Kidney epithelial cell (primary cell): ENCODE results near the gene CLASRP. TPM values are rescaled to one million over a fixed set of nuclear protein-coding genes. Genes with fewer than 3 reads are reported as not detected.

ENCODE experiments used
- DNase-seq: peaks from one replicate; pipeline ENCODE4 v3.0.0-alpha.2; 2010; ENCODE audit warnings: low read depth
- H3K27me3 ChIP-seq: 2 replicates; pipeline ENCODE4 v1.6.0; 2011; ENCODE audit warnings: low read length; ENCODE audit not compliant: control insufficient read depth, insufficient read depth
- H3K36me3 ChIP-seq: 2 replicates; pipeline ENCODE4 v1.5.1; 2011; ENCODE audit warnings: low read length; ENCODE audit not compliant: control insufficient read depth, insufficient read depth
- H3K4me3 ChIP-seq: 2 replicates; pipeline ENCODE4 v1.5.1; 2011; ENCODE audit warnings: low read depth, mild to moderate bottlenecking, control low read depth, low read length
- CTCF ChIP-seq: IDR thresholded peaks from 2 replicates; pipeline ENCODE4 v1.5.1; 2011; ENCODE audit warnings: mild to moderate bottlenecking, moderate library complexity, low read length, control low read depth, inconsistent platforms; ENCODE audit not compliant: insufficient read depth, poor library complexity, severe bottlenecking
- total RNA-seq: library from RNA; depleted of rRNA; stranded (reverse); fragments of >200 nt; gene quantifications from 2 replicates; pipeline ENCODE4 v1.2.3, GENCODE V29; 2015

CLASRP gene
- total RNA-seq, 1 donor from 2014 or later, result 65.7 TPM

- H3K36me3 ChIP-seq, result peaks cover 2% of the 10 kb centered on the region
- no peak for DNase-seq
- TF ChIP-seq CTCF, result no peak
- no peak overlapping the region for H3K4me3 ChIP-seq
- no peaks in the 10 kb centered on the region for H3K27me3 ChIP-seq
Measured at GRCh38 chr19:45094707-45095106, 55.9 kb downstream of the CLASRP start.

GRCh38 chr19:45095496-45096413, 56.9 kb downstream of the CLASRP start:
- DNase-seq, result no peak
- no peak for TF ChIP-seq CTCF
- H3K4me3 ChIP-seq, result no peak overlapping the region
- no peaks in the 10 kb centered on the region for H3K27me3 ChIP-seq
- peaks cover 2% of the 10 kb centered on the region for H3K36me3 ChIP-seq

- no peaks in the 10 kb centered on the region for H3K27me3 ChIP-seq
- H3K36me3 ChIP-seq, result no peaks in the 10 kb centered on the region
- TF ChIP-seq CTCF, result no peak
- DNase-seq, result no peak
- H3K4me3 ChIP-seq, result no peak overlapping the region
Measured at GRCh38 chr19:45096700-45097099, 57.9 kb downstream of the CLASRP start.

- DNase-seq, result no peak
- Histone ChIP-seq H3K36me3 (no peaks in the 10 kb centered on the region), H3K4me3 (no peak overlapping the region), H3K27me3 (no peaks in the 10 kb centered on the region)
- no peak for TF ChIP-seq CTCF
Measured at GRCh38 chr19:45097450-45097775, 58.6 kb downstream of the CLASRP start.

- DNase-seq, result peak; percentile 92
- no peaks in the 10 kb centered on the region for H3K27me3 ChIP-seq
- no peak overlapping the region for H3K4me3 ChIP-seq
- no peak for TF ChIP-seq CTCF
- no peaks in the 10 kb centered on the region for H3K36me3 ChIP-seq
Measured at GRCh38 chr19:45097776-45098520, 59.1 kb downstream of the CLASRP start.
